ENCODE measurements around the gene NKAPL. TPM values are rescaled to one million over a fixed set of nuclear protein-coding genes. Genes with fewer than 3 reads are reported as not detected.

NKAPL gene
- total and polyA plus RNA-seq, 10 of the 15 experiments (the other 5 are each of a cell fraction or from before 2014, with no cell fraction given) = 0.10 to 0.48 (median 0.19) TPM; not detected in 1

DNA sequence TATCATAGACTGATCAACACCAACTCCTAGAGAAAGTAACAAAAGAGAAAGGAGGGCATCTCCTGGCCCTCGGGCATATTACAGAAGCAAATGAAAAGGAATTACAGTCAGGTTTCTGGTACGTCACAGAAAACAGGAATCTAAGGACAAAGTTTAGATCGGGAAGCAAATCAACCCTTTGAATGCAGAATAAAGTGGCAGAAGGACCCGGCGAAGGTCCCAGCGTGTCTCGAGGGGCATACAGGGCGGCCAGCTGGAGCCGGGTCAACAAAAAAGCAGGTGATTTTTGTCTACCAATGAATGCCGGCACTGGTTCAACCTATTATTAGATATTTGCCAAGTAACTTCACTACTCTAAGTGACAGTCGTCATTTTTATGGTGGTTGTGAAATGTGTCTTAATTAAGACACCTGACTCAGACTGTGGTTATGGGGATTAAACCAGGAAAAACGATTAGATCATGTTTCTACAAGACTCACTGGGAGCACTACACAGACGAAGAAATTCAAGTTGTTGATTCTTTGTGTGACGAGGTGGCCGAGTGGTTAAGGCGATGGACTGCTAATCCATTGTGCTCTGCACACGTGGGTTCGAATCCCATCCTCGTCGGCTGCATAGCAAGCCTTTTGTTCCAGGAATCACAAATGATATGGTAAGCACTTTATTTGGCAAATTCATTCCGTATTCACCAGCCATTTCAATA is 46.4 kb upstream of the NKAPL start (continued):
- TF ChIP-seq WRNIP1 (IDR thresholded peaks at IDR 0.05; ENCODE audit: borderline replicate concordance, low read depth, low read length) (no peak), RUNX3 (IDR thresholded peaks at IDR 0.05; ENCODE audit: low read length) (peak; percentile 75), TAF1 (IDR thresholded peaks at IDR 0.05; ENCODE audit: borderline replicate concordance, low read depth, low read length) (no peak)
- TF ChIP-seq, protein P1, sequence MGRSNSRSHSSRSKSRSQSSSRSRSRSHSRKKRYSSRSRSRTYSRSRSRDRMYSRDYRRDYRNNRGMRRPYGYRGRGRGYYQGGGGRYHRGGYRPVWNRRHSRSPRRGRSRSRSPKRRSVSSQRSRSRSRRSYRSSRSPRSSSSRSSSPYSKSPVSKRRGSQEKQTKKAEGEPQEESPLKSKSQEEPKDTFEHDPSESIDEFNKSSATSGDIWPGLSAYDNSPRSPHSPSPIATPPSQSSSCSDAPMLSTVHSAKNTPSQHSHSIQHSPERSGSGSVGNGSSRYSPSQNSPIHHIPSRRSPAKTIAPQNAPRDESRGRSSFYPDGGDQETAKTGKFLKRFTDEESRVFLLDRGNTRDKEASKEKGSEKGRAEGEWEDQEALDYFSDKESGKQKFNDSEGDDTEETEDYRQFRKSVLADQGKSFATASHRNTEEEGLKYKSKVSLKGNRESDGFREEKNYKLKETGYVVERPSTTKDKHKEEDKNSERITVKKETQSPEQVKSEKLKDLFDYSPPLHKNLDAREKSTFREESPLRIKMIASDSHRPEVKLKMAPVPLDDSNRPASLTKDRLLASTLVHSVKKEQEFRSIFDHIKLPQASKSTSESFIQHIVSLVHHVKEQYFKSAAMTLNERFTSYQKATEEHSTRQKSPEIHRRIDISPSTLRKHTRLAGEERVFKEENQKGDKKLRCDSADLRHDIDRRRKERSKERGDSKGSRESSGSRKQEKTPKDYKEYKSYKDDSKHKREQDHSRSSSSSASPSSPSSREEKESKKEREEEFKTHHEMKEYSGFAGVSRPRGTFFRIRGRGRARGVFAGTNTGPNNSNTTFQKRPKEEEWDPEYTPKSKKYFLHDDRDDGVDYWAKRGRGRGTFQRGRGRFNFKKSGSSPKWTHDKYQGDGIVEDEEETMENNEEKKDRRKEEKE (IDR thresholded peaks at IDR 0.05) = no peak
- TF ChIP-seq, protein P2, sequence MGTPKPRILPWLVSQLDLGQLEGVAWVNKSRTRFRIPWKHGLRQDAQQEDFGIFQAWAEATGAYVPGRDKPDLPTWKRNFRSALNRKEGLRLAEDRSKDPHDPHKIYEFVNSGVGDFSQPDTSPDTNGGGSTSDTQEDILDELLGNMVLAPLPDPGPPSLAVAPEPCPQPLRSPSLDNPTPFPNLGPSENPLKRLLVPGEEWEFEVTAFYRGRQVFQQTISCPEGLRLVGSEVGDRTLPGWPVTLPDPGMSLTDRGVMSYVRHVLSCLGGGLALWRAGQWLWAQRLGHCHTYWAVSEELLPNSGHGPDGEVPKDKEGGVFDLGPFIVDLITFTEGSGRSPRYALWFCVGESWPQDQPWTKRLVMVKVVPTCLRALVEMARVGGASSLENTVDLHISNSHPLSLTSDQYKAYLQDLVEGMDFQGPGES (IDR thresholded peaks at IDR 0.05) = no peak

DNA sequence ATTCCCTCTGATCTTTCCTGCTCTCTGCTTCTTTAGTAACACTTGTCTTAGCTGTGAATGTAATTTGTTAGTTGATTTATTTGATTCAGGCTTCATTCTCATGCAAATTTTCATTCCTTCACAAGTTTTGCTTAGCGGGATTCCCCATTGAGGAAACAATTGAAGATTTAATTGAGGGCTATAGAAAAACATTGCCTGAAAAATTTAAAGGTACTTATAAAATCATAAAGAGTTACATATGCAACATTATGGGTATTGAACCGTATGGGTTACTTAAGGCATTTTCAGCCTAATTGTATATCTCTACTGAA is 45.9 kb upstream of the NKAPL start:
- intact Hi-C loops (cut with micrococcal nuclease; ENCODE audit: unreplicated experiment) = loop anchor here (2.0 to 10.0 kb wide), 4 partner anchors 71 to 732 kb away; partner anchors contain the start of gene ZKSCAN8
- in situ Hi-C loops (cut with MboI) = no loop called here
- 30% methylated on average over 2 of the region's 2 CpGs for WGBS (ENCODE audit: insufficient coverage, insufficient replicate concordance, low lambda C conversion rate, missing lambda C conversion rate)
- Histone ChIP-seq H3K9ac (ENCODE audit: control insufficient read depth, insufficient read depth, low read length) (peak overlapping the region; percentile 71), H3K4me2 (ENCODE audit: control insufficient read depth, insufficient read depth) (peak overlapping the region; percentile 99; the same call in 1 of the 2 replicates), H3K27me3 (replicated peaks in 1 of 2; ENCODE audit: control insufficient read depth in 2 of 2, insufficient read depth in 2 of 2, low read length in 1 of 2) (no peaks in the 10 kb centered on the region; a peak in 1 of 4 replicates), H4K20me1 (ENCODE audit: control insufficient read depth, insufficient read depth) (no peaks in the 10 kb centered on the region), H3K27ac (ENCODE audit: control insufficient read depth, insufficient read depth) (no peak overlapping the region), H3K9me3 (replicated peaks; ENCODE audit: control insufficient read depth, insufficient read depth, low read length) (no peaks in the 10 kb centered on the region), H3K4me1 (ENCODE audit: control insufficient read depth, insufficient read depth, low read length) (peaks cover 14% of the 10 kb centered on the region), H2AFZ (ENCODE audit: control insufficient read depth, low read depth, low read length) (no peak overlapping the region), H3K79me2 (ENCODE audit: control insufficient read depth, insufficient read depth, low read length) (no peaks in the 10 kb centered on the region), H3K4me3 (peak overlapping the region; percentile 75; the same call in 1 of the 2 replicates), H3K36me3 (ENCODE audit: control insufficient read depth in 2 of 2, insufficient read depth in 2 of 2, low read length in 1 of 2) (no peaks in the 10 kb centered on the region)
- ChIA-PET CTCF (no interaction called here), RAD21 (ENCODE audit: unreplicated experiment) (no interaction called here), POLR2A (interaction anchor here (1.7 kb wide), 1 partner anchor 40 kb away, joined by 3 read pairs; no protein-coding TSS in a partner anchor), SMC1A (ENCODE audit: uncharacterized antibody, unreplicated experiment) (no interaction called here)
- FAIRE-seq = no peak
- ATAC-seq = no peak
- no TSS peak for BruUV-seq (replicated peaks)
- DNase-seq (ENCODE audit: low read depth, low spot score) = no peak
- TF ChIP-seq, protein P3, sequence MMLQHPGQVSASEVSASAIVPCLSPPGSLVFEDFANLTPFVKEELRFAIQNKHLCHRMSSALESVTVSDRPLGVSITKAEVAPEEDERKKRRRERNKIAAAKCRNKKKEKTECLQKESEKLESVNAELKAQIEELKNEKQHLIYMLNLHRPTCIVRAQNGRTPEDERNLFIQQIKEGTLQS (IDR thresholded peaks at IDR 0.05; ENCODE audit: borderline replicate concordance, extremely low read depth, low read depth, low read length) = no peak
- 0 out of 2 replicates have a peak, but pooled peaks have one; percentile 14 for TF ChIP-seq PML (IDR thresholded peaks at IDR 0.05; ENCODE audit: low read length)
- TF ChIP-seq CEBPB (IDR thresholded peaks at IDR 0.05; ENCODE audit: borderline replicate concordance in 1 of 2, low read depth in 2 of 2, low read length in 2 of 2) = peak in 1 of 2 experiments; percentile 44; a peak in 1 of 4 replicates
- TF ChIP-seq NFIC (IDR thresholded peaks at IDR 0.05; ENCODE audit: low read depth, low read length) = no peak
